ENCODE data around the gene MESP1. TPM values are rescaled to one million over a fixed set of nuclear protein-coding genes. Genes with fewer than 3 reads are reported as not detected.

Gene MESP1
- total and polyA plus RNA-seq, 2 of the 13 experiments (the other 11 are each of a cell fraction or from before 2014, with no cell fraction given) = not detected

- in situ Hi-C loops (cut with HindIII; ENCODE audit: extremely low pct_ligation_motif_present, low pct_unique_long_range_greater_than_20kb) (no loop called here), intact Hi-C loops (cut with micrococcal nuclease; ENCODE audit: unreplicated experiment) (no loop called here)
- H3K4me1 ChIP-seq (ENCODE audit: insufficient read depth, low read length) = peaks cover 73% of the 10 kb centered on the region
- FAIRE-seq = peak; percentile 85
- H3K36me3 ChIP-seq (replicated peaks in 1 of 2; ENCODE audit: control insufficient read depth in 1 of 2, insufficient read depth in 2 of 2, low read length in 2 of 2) = peaks cover 2 to 16% of the 10 kb centered on the region in 2 experiments; a peak in 3 of 5 replicates
- H3K79me2 ChIP-seq (ENCODE audit: insufficient read depth, low read length) = no peaks in the 10 kb centered on the region
- no peak overlapping the region for H3K27ac ChIP-seq (ENCODE audit: extremely low read length, insufficient read depth, low read length)
- no peak overlapping the region for H3K9ac ChIP-seq (ENCODE audit: insufficient read depth, low read depth, low read length)
- no peak overlapping the region for H3K4me3 ChIP-seq (replicated peaks in 1 of 3; ENCODE audit: insufficient read depth in 1 of 3, low read depth in 2 of 3, low read length in 3 of 3)
- BruUV-seq (replicated peaks) = no TSS peak
- ChIA-PET POLR2A (no interaction called here), CTCF (ENCODE audit: low intra/inter-chr PET ratio, low total read pairs) (no interaction called here)
- peaks cover 2 to 7% of the 10 kb centered on the region in 2 experiments; a peak in 3 of 5 replicates for H3K27me3 ChIP-seq (ENCODE audit: control insufficient read depth in 1 of 2, insufficient read depth in 2 of 2, low read length in 2 of 2)
- peak overlapping the region; percentile 42 for H3K4me2 ChIP-seq (ENCODE audit: low read depth, low read length)
- H2AFZ ChIP-seq (ENCODE audit: low read length) = no peak overlapping the region
- no peaks in the 10 kb centered on the region for H3K9me3 ChIP-seq (ENCODE audit: low read length)
- no peaks in the 10 kb centered on the region; the same call in 1 of the 2 replicates for H4K20me1 ChIP-seq (ENCODE audit: insufficient read depth, low read length)
- 55% methylated on average over 8 of the region's 15 CpGs for WGBS (ENCODE audit: low lambda C conversion rate)
- peak; percentile 84 for DNase-seq (ENCODE audit: low spot score)
- ATAC-seq = peak; percentile 82
- TF ChIP-seq ZNF619 (CRISPR knock-in tag; IDR thresholded peaks at IDR 0.05) (no peak), ZNF235 (CRISPR knock-in tag; IDR thresholded peaks at IDR 0.05; ENCODE audit: borderline replicate concordance) (no peak), BRCA1 (CRISPR knock-in tag; IDR thresholded peaks at IDR 0.05) (no peak), ZGPAT (CRISPR knock-in tag; IDR thresholded peaks at IDR 0.05) (peak; percentile 32; the same call in 1 of the 2 replicates), MTF2 (CRISPR knock-in tag; IDR thresholded peaks at IDR 0.05; ENCODE audit: borderline replicate concordance) (no peak), ZSCAN31 (CRISPR knock-in tag; IDR thresholded peaks at IDR 0.05; ENCODE audit: low read depth) (peak; percentile 46; the same call in 1 of the 2 replicates), FOSL2 (CRISPR knock-in tag; IDR thresholded peaks at IDR 0.05) (peak; percentile 40; the same call in 1 of the 2 replicates), ZNF362 (CRISPR knock-in tag; IDR thresholded peaks at IDR 0.05; ENCODE audit: borderline replicate concordance) (no peak), SP4 (CRISPR knock-in tag; IDR thresholded peaks at IDR 0.05) (no peak), SRY (CRISPR knock-in tag; IDR thresholded peaks at IDR 0.05) (no peak), PLRG1 (conservative IDR thresholded peaks at IDR 0.05) (no peak), SNAI1 (CRISPR knock-in tag; IDR thresholded peaks at IDR 0.05; ENCODE audit: borderline replicate concordance) (no peak), FOXA3 (CRISPR knock-in tag; IDR thresholded peaks at IDR 0.05) (0 out of 2 replicates have a peak, but pooled peaks have one; percentile 21), ZNF557 (CRISPR knock-in tag; IDR thresholded peaks at IDR 0.05) (no peak), HDAC2 (CRISPR knock-in tag; IDR thresholded peaks at IDR 0.05) (peak; percentile 52; the same call in 1 of the 2 replicates), HNF4A (CRISPR knock-in tag; IDR thresholded peaks at IDR 0.05) (peak; percentile 67), EEA1 (CRISPR knock-in tag; IDR thresholded peaks at IDR 0.05; ENCODE audit: borderline replicate concordance) (no peak), IKZF1 (IDR thresholded peaks at IDR 0.05) (no peak), TBX2 (CRISPR knock-in tag; IDR thresholded peaks at IDR 0.05; ENCODE audit: borderline replicate concordance) (0 out of 2 replicates have a peak, but pooled peaks have one; percentile 37), AFF4 (CRISPR knock-in tag; IDR thresholded peaks at IDR 0.05) (no peak)
These were observed 31.0 kb upstream of the MESP1 start for GRCh38 chr15:89781891-89782618.

Measured in HepG2 (cell line).